Inferior parietal cortex (tissue), 1 donor: ENCODE measurements around the gene CLDN17.

Source experiments
- DNase-seq: peaks from one replicate; pipeline ENCODE4 v3.0.0-alpha.2; 2016; ENCODE audit errors: extremely low spot score

The CLDN17 gene, protein sequence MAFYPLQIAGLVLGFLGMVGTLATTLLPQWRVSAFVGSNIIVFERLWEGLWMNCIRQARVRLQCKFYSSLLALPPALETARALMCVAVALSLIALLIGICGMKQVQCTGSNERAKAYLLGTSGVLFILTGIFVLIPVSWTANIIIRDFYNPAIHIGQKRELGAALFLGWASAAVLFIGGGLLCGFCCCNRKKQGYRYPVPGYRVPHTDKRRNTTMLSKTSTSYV

DNA sequence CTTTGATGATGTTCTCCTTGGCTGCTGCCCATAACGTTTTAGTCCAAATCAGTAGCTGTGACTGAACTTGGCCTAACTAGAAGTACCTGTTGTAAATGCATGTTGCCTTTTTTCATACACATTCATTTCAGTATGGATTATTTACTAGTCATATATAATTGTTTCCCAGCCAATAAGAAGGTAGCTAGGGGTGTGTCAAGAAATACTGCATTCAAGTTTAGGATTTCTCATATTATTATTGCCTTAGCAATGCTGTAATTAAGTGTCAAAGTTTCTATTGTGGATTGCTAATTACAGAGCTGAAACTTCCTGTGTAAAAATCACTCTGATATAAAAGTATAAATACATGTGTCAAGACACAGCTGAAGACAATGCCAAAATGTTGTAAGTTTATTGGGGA lies at the start of gene CLDN17:
Gene CLDN17 (minus strand): TSS at position 101 of the 400 bp plus-strand sequence. CDS start 188 bp downstream, outside the sequence.
- no peak for DNase-seq

DNA sequence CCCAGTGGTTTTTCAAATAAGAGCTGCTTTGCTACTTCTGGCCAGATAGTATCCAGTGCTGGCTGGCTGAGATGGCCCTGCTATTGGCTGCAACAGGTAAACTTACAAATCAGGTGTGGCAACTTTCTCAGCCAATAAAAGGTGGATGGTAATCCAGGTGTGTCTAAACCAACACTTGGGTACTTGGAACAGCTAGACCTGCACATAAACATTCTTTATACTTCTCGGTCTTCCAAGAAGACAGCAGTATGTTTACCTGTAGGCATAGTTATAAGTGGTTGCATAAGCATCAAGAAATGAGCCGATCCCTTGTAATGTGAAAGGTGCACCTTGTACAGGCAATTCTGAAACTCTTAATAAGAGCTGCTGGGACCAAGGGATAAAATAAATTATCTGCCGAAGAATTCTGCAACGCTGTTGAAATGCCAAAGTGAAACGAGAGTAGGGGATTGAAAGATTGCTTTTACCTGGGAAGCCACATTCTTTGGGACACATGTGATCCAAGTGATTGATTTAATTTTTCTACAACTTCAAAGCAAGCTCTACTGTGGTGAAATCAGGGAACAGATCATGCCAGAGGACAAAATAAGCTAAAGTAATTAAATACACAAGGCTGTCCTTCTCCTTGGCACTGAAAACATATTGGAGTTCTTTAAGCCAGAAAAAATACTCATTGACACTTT lies 49.6 kb upstream of the CLDN17 start, which contains the start of gene CLDN8:
Gene CLDN8 (minus strand): TSS at position 57 of the 683 bp plus-strand sequence. CDS start 172 bp downstream, outside the sequence.
- no peak for DNase-seq

DNA sequence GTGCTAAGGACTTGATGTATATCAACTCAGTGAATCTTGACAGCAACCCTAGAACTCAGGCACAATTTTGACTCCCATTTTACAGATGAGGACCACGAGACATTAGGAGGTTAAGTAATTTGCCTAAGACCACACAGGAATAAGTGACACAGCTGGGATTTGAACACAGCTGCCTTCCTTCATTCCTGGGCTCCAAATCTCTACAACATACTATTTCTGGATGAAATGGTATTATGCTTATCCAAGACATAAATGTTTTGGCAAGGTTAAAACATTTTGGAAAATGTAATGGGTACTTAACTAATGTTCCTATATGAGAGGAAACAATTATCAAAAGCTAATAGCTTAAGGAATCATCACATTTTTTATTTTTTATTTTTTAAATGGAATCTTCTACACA lies 44.5 kb upstream of the CLDN17 start:
- DNase-seq, result no peak

DNA sequence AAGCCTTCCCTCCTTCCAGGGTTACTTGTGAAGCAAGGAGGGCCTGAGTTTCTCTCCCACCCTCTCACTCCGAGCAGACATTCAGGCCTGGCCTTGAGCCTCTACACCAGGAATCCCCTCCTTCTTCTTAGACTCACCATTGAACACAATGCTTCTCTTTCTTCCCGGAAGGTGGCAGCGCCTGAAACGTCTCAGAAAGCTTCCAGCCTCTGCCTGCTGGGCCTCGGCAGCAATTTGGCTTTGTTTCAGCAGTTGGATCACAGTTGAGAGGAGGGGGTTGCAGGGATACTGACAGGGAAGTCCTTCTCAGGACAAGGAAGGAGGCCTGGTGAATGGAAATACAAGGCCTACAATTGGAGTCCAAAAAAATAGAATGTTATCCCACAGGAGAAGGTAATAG lies 43.0 kb upstream of the CLDN17 start:
- DNase-seq, result no peak

DNA sequence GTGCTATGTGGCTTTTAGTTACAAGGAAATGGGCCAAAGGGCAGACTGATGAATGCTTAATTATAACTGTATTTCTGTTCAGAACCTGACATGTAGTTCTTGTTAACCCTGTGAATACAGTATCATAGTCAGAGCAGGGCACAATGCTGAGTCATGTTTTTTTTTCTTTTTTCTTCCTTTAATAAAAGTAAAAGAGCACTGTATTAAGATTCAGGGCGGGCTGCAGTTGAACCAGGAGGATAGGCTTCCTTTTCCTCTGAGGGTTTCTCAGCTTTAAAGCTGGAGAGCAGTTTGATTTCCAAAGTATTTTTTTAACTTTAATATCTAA lies 40.6 kb upstream of the CLDN17 start:
- DNase-seq, result no peak

DNA sequence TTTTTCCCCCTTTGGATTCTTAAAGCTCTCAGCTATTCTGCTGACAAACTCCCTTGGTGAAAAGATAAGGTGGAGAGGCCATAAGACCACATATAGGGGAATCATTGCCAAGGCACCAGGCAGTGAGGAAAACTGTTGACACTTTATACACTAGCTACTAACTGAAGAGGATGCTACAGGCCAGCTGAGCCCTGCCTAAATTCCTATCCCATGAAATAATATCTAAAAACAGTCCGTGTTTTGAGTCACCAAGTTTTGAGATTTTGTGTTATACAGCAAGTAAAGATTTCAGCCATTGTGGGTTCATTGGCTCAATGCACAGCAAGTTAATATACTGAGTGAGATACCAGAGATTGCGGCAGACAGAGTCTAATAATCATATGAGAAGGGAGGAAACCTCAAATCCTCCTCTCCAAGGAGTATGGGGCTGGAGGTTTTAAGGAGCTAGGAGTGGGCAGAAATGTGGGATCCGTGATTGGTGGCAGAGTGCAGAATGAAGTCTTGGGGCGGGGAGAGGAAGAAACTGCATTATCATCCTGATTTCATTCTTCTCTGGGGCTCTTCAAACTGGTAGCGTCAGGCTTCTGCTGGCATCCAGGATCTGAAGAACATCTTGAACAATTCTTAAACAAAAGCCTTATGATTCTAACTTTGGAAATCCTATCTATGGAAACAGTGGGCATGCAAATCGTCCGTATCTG lies 40.1 kb upstream of the CLDN17 start:
- no peak for DNase-seq

DNA sequence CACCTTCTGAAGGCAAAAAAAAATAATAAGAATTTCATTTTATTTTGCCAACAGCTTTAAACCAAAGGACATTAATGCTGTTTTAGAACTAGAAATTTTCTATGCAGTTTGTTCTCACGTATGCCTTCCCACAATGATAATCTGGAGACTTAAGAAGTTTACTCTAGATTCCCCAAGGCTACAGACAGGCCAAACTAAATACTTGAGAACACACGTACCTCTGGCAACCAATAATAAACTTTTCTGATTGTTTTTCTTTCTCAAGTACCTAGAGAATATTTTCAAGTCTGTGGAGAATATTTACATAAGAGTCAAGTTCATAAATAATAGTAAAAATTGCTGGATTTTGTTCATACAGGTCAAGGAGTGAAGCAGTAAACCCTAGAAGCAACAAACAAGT lies 33.4 kb upstream of the CLDN17 start:
- DNase-seq, result no peak

DNA sequence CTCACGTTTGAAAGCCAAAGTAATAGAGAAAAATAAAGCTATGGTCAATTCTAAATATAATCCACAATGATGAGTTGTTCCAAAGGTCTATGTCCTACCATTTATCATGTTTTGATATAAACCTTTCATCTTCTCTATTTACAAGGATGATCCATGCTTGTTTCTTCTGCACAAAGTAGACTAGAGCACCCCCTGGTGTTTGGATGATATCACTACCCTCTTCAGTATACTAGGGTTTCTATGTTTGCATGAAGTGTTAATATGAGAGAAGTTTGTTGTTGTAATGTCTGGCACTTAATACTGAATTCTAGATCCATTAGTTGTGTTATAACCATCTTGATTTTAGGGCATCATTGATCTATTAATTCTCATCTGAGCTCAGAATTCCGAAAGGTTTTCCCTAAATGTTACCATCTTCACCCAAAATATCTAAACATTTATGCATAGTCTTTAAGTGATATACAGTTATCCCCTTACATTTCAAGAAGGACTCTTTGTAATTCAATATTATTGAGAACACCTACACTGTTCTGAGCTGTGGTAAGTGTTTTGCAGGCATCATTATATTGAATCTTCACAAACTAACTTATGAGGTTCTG lies 28.2 kb upstream of the CLDN17 start:
- DNase-seq, result peak; percentile 34

DNA sequence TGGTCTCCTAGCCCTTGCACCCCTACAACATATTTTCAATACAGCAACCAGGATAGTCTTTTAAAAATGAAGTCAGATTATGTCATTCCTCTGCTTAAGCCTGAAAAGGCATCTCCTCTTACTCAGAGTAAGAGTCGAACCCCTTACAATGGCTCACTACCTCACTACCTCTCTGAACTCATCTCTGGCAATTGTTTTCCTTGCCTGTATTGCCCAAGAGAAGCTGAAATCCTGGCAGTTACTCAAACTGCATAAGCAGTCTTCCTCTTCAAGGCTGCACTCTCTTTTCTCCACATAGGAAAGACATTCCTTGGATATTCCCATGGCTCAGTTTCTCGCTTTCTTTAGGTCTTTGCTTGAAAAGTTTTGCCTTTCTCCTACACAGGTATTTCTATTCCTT lies 26.6 kb upstream of the CLDN17 start:
- DNase-seq, result no peak

DNA sequence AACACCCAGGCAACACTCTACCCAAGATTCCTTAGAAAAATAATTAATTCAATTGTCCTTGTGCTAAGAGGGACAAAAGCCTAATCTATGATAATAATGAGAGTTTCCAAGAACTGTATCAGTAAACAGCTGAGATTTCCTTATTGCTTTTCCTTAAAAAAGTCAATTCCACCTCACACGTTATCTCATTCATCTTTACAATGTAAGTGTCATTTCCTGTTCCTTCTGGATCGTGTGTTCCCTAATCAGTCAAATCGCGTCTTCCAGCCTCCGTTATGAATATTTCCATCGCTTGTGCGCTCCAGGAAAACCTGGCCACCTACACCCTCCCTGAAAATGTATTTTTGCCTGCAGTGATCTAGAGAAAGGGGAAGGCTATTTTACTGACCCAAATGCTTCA lies 23.9 kb upstream of the CLDN17 start:
- DNase-seq, result no peak

DNA sequence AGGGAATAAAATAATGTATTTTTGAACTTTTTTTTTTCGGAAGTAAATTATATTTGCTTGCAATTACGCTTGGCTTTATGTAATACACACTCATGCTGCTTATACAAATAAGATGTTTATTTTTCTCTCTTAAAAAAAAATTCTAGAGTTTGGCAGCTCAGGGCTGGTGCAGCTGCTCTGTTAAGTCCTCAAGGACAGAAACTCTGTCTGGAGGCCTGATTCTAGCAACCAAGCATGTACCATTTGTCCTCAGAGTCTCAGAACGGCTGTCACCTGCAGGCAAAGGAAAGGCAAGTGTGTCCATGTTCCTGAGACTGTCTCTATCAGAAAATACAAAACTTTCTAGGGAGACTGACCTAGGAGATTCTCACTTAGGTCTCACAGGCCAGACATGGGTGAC lies 23.2 kb upstream of the CLDN17 start:
- no peak for DNase-seq

DNA sequence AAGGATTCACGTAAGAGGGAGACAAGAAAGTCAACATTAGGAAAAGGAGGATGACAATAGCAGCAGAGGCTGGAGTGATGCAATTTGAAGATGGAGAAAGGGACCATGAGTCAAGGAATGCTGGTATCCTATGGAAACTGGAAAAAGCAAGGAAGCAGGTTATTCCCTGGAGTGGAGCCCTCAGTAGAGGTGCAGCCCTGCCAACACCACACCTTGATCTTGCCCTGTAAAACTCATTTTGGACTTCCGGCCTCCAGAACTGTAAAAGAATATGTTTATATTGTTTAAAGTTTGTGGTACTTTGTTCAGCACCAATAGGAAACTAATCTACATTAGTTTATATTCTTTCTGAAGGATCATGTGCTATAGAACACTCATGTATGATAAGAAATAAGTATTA lies 19.6 kb upstream of the CLDN17 start:
- DNase-seq, result no peak

DNA sequence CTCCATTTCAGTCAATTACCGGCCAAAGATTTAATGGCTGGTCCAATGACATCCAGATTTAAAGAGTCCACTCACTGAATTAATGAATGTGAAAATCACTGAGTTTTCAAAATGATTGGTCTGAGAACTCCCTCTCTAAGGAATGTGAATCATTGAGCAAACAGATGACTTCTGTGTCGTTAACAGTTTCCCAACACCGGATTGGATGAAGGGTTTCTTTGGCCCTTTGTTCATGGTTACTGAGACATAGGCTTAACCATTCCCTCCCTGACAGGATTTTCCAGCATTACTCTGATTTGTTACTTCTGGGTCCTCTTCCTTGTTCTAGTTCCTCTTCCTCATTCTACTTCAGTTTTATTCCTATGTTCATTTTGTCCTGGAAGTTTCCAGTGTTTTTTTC lies 1.5 kb upstream of the CLDN17 start:
- DNase-seq, result no peak

DNA sequence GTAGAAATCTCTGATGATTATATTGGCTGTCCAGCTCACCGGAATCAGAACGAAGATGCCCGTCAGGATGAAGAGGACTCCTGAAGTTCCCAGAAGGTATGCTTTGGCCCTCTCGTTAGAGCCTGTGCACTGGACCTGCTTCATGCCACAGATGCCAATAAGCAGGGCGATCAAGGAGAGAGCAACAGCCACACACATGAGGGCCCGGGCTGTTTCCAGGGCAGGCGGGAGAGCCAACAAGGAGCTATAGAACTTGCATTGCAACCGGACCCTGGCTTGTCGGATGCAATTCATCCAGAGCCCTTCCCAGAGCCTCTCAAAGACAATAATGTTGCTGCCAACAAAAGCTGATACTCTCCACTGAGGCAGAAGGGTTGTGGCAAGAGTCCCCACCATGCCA lies 434 bp downstream of the CLDN17 start:
- no peak for DNase-seq

DNA sequence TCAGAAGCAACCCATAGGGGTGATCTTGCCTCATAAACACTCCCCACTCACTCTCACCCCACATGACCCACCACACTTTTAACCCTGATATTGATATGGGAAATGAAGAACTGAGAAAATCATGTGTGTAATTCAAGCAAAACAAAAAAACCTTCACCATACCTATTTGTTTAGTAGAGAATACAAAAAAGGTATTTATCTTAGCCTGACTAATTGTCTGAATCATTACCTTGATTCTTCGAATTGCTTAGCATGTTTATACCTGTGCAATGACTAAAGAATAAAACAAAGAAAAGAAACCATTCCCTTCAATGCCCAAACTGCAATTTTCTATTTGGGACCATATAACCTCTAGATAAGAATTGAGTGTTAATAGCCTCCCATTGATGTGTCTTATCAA lies 1.8 kb downstream of the CLDN17 start:
- no peak for DNase-seq

DNA sequence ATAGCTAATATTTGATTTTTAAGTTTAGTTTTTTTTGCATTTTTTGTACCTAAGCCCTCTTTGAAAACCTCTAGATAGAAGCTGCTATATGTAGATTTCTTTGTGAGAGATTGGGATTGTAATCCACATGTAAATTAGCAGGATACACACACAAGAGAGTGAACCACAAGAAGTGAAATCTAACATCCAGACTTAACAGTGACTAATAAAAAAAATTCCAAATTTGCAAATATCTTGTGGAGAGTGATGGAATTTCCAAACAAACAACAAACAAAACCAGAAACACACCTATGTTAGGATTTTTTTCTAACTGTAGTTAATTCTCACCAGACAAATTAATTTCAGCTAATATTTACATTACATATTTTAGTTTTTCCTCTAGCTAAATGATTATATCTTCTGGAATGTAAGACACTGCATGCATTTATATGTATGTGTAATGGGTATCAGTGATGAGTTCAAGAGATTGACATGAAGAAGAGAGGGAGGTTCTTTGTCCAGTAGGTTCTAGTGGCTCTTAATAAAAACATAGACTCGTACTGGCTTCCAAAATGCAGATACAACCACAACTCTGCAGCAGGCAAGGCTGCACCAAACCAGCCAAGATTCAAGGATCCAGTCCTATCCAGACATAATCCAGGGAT lies 12.8 kb downstream of the CLDN17 start:
- no peak for DNase-seq

DNA sequence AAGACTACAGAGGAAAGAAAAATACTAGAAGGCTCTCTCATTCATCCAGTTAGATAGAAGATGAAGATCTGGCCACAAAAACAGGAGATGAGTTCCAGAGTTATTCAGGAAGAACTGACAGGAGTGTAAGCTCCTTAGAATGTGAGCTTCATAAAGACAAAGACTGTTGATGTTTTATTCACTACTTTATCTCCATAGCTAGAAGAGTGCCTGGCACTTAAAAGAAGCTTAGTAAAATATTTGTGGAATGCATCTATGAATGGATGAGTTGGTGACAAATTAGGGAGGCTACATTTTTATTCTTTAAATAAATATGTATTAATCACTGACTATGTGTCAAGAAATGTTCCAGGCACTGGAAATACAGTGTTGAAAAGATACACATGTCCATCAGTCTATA lies 13.8 kb downstream of the CLDN17 start:
- DNase-seq, result no peak

DNA sequence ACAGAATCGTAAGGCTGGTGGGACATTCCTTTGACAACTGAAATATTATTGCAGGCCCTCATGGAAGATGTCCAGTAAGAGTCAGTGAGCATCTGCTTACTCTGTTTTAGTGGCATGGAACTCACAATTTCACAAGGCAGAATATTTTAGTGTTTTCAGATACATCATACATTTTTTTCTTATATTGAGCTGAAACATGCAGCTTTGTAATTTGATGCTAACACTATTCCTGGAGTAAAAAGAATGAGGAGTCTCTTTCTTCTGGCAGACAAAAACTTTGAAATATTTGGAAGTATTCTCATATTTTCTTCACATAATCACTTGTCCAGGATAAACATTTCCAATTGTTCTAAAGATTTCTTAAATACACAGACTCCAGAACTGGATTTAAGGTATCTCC lies 17.7 kb downstream of the CLDN17 start:
- no peak for DNase-seq

DNA sequence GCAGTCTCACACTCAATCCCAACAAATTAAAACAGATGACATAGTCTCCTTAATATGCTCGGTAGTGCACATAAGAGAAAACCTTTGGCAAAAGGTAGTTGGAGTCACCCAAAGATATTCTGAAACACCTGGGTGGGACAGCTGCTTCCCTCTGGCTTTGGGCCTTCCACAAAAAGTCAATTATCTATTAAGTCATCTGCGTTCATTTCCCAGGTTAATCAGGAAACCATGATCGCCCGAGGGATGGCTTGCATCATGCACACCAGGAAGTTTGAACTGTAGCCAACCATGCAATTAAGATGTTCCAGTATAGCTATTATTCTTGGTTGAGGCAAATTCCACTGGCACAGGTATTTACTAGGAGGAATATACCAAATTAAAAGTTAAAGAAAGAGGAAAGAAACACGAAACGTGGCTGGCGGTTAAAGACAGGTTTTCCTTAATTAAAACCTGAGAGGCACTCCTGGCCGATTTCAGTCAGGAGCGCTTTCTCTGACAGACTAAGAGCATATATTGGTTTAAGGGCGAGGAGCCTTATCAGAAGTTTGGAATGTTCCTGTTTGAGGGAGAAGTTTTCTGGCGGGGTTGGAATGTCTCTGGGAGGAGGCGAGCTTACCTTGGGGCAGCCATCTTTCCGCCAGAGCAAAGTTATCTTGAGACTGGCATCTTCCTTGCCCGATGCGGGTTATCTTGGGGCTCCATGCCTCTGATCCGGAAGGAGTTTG lies 19.9 kb downstream of the CLDN17 start:
- DNase-seq, result no peak

DNA sequence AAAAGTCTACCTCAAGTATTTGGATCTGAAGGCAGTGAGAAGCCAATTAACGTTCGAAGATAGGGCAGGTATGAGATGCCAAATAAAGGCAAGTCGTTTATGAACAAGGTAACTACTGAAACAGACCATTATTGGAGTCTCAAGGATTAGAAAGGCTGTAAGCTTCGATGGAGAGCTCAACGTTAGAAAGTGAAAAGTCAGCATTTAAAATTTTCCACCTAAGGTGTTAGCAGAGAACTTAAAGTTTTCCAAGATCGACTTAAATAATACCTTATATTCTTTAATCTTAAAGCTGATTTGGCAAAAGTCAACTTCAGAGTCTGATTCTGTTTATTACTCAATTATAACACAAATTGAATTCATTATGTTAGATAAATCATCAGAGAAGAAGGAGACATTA lies 28.1 kb downstream of the CLDN17 start:
- DNase-seq, result no peak

DNA sequence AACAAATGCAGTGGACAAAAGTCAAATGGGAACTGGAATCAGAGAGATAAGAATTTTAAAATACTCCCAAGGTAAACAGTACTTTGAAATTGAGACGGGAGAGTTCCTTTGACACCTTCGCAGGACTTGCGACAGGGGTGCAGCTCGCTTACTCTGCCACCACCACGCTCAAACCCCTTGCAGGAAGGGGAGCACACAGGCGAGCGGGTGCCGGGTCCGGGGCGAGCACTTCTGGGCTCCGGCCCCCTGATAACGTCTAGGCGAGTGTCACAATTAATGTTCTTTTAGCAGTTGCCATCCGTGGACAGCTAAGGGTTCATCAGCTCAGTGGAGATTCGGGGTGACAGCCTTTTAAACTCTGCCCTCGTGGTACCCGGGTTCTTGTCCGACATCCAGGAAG lies 37.4 kb downstream of the CLDN17 start:
- no peak for DNase-seq

DNA sequence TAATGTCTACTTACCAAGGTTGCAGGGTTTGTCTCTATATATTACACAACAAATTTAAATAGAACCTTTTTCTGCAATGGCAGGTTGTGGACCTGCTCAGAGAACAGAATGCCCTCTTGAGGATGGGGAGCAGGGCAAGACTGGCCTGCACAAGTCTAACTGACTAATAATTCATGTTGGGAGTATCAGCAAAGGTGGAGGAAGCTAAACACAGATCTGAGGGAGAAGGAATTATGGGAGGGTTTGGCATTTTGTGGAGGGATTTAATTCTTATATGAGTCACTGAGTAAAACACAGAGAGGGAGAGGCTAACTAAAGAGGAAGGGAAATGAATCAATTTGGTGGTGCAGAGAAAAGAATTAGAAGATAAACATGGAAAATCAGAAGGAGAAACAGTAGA lies 40.0 kb downstream of the CLDN17 start:
- no peak for DNase-seq
